H1 (cell line): ENCODE measurements around the gene NEK2. TPM values are rescaled to one million over a fixed set of nuclear protein-coding genes. Genes with fewer than 3 reads are reported as not detected.

ENCODE experiments used
- BACH1 ChIP-seq: IDR thresholded peaks from 2 replicates; pipeline ENCODE4 v1.6.1; 2012; ENCODE audit warnings: low read length, improper control_type of control experiment
- CREB1 ChIP-seq: IDR thresholded peaks from 2 replicates; pipeline ENCODE4 v1.6.1; 2012; ENCODE audit warnings: inconsistent platforms
- POLR2AphosphoS5 ChIP-seq: IDR thresholded peaks from 2 replicates; pipeline ENCODE4 v1.6.1; 2011; ENCODE audit warnings: low read depth, low read length
- SIN3A ChIP-seq, 2 experiments: IDR thresholded peaks in 1 of 2; conservative IDR thresholded peaks in 1 of 2; 2 replicates each; pipeline ENCODE4 v1.6.1; 2011 to 2012; ENCODE audit warnings: low read length in 2 of 2, improper control_type of control experiment in 1 of 2, low read depth in 1 of 2, mild to moderate bottlenecking in 1 of 2
- SRF ChIP-seq: IDR thresholded peaks from 2 replicates; pipeline ENCODE4 v1.6.1; 2011; ENCODE audit warnings: mild to moderate bottlenecking, low read depth, low read length, moderate library complexity
- TAF1 ChIP-seq: IDR thresholded peaks from 2 replicates; pipeline ENCODE4 v1.6.1; 2011; ENCODE audit warnings: mild to moderate bottlenecking, low read depth, low read length
- polyA plus RNA-seq, 7 experiments: library from polyadenylated mRNA; depleted of rRNA in 3 of 7; stranded (reverse) in 5 of 7; unstranded in 2 of 7; fragments of >200 nt in 5 of 7; fragments of 200-250 nt in 2 of 7; gene quantifications; 1 replicate in 5 of 7; 2 replicates in 1 of 7; 4 replicates in 1 of 7; pipeline versions ENCODE4 v1.2.1 to v1.2.3, GENCODE V29; 2011 to 2013; ENCODE audit warnings: missing spikeins in 2 of 7, mixed read lengths in 2 of 7
- total RNA-seq: library from RNA; stranded (reverse); fragmentation: NEBNext Ultra II Directional; extraction: Animal tissue kit (Norgen Biotek cat#: 25700); gene quantifications from 2 replicates; pipeline ENCODE4 v1.2.1, GENCODE V29; 2021

The NEK2 gene
- total and polyA plus RNA-seq, 2 of the 8 experiments (the other 6 are each of a cell fraction or from before 2014, with no cell fraction given) = 8.4 to 22.9 TPM

DNA sequence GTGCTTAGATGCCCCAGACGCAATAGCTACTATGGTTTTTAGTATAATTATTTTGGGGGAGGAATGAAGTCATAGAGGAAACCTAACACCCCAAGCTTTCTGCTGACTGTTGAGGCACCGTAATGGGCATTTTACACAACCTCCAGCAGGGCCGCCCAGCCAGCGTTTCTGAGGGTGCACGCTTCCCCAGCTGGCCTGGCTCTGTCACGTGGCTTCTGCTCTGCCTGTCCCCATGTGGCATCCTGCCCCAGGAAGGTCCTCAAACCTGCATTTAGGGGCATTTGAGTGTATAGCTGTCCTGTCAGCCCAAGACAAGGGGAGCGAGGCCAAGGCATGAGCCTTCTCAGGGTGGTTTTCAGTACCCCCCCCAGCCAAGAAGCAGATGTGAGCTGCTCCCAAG is 10.4 kb upstream of the NEK2 start (continued):
- no peak for TF ChIP-seq BACH1
- TF ChIP-seq TAF1 = no peak
- no peak for TF ChIP-seq SRF
- no peak for TF ChIP-seq POLR2AphosphoS5
- TF ChIP-seq CREB1 = no peak
- no peak for TF ChIP-seq SIN3A (conservative IDR thresholded peaks at IDR 0.05 in 1 of 2, IDR thresholded peaks at IDR 0.05 in 1 of 2; ENCODE audit: low read depth in 1 of 2, low read length in 2 of 2)
